ENCODE data around the gene GRIK1. TPM values are rescaled to one million over a fixed set of nuclear protein-coding genes. Genes with fewer than 3 reads are reported as not detected.
"Not testable (repeated sequence)": the region's sequence is repeated elsewhere in the genome, so short reads cannot be mapped to it uniquely, and the experiment has no call there.

The GRIK1 gene
- total RNA-seq, 1 donor from 2014 or later: not detected

- Mint-ChIP-seq H3K9me3 (ENCODE audit: unreplicated experiment) (no peaks in the 10 kb centered on the region), H3K27ac (ENCODE audit: unreplicated experiment) (no peak overlapping the region), H3K4me1 (ENCODE audit: unreplicated experiment) (no peaks in the 10 kb centered on the region), H3K4me3 (ENCODE audit: unreplicated experiment) (no peak overlapping the region), H3K27me3 (ENCODE audit: unreplicated experiment) (no peaks in the 10 kb centered on the region), H3K36me3 (ENCODE audit: low read depth, unreplicated experiment) (no peaks in the 10 kb centered on the region)
- no peak for TF ChIP-seq CTCF (IDR thresholded peaks at IDR 0.05; ENCODE audit: unreplicated experiment)
- no peak for DNase-seq (ENCODE audit: low spot score)
Measured at GRCh38 chr21:29973258-29973657, 33.5 kb upstream of the GRIK1 start.

- Mint-ChIP-seq H3K27ac (ENCODE audit: unreplicated experiment) (no peak overlapping the region), H3K36me3 (ENCODE audit: low read depth, unreplicated experiment) (no peaks in the 10 kb centered on the region), H3K4me3 (ENCODE audit: unreplicated experiment) (no peak overlapping the region), H3K9me3 (ENCODE audit: unreplicated experiment) (no peaks in the 10 kb centered on the region), H3K4me1 (ENCODE audit: unreplicated experiment) (no peaks in the 10 kb centered on the region), H3K27me3 (ENCODE audit: unreplicated experiment) (no peaks in the 10 kb centered on the region)
- no peak for DNase-seq (ENCODE audit: low spot score)
- TF ChIP-seq CTCF (IDR thresholded peaks at IDR 0.05; ENCODE audit: unreplicated experiment): no peak
Measured at GRCh38 chr21:29961291-29962027, 21.7 kb upstream of the GRIK1 start.

- H3K27me3 Mint-ChIP-seq (ENCODE audit: unreplicated experiment): no peaks in the 10 kb centered on the region
- H3K4me1 Mint-ChIP-seq (ENCODE audit: unreplicated experiment): no peaks in the 10 kb centered on the region
- no peak overlapping the region for H3K4me3 Mint-ChIP-seq (ENCODE audit: unreplicated experiment)
- no peaks in the 10 kb centered on the region for H3K36me3 Mint-ChIP-seq (ENCODE audit: low read depth, unreplicated experiment)
- H3K27ac Mint-ChIP-seq (ENCODE audit: unreplicated experiment): no peak overlapping the region
- no peak for DNase-seq (ENCODE audit: low spot score)
- no peaks in the 10 kb centered on the region for H3K9me3 Mint-ChIP-seq (ENCODE audit: unreplicated experiment)
- no peak for TF ChIP-seq CTCF (IDR thresholded peaks at IDR 0.05; ENCODE audit: unreplicated experiment)
Measured at GRCh38 chr21:29958551-29958950, 18.8 kb upstream of the GRIK1 start.

- H3K36me3 Mint-ChIP-seq (ENCODE audit: low read depth, unreplicated experiment); H3K27me3 Mint-ChIP-seq (ENCODE audit: unreplicated experiment); H3K27ac Mint-ChIP-seq (ENCODE audit: unreplicated experiment); DNase-seq (ENCODE audit: low spot score); H3K9me3 Mint-ChIP-seq (ENCODE audit: unreplicated experiment); H3K4me1 Mint-ChIP-seq (ENCODE audit: unreplicated experiment); H3K4me3 Mint-ChIP-seq (ENCODE audit: unreplicated experiment): not testable (repeated sequence)
Measured at GRCh38 chr21:29958035-29958434, 18.2 kb upstream of the GRIK1 start.

GRCh38 chr21:29953690-29954089, 13.9 kb upstream of the GRIK1 start:
- Mint-ChIP-seq H3K9me3 (ENCODE audit: unreplicated experiment) (no peaks in the 10 kb centered on the region), H3K4me1 (ENCODE audit: unreplicated experiment) (peaks cover 11% of the 10 kb centered on the region), H3K27me3 (ENCODE audit: unreplicated experiment) (no peaks in the 10 kb centered on the region), H3K27ac (ENCODE audit: unreplicated experiment) (no peak overlapping the region), H3K36me3 (ENCODE audit: low read depth, unreplicated experiment) (no peaks in the 10 kb centered on the region), H3K4me3 (ENCODE audit: unreplicated experiment) (no peak overlapping the region)
- no peak for DNase-seq (ENCODE audit: low spot score)
- no peak for TF ChIP-seq CTCF (IDR thresholded peaks at IDR 0.05; ENCODE audit: unreplicated experiment)
